ENCODE results near the gene ATP2C2. TPM values are rescaled to one million over a fixed set of nuclear protein-coding genes. Genes with fewer than 3 reads are reported as not detected.
"Not testable (repeated sequence)": the region's sequence is repeated elsewhere in the genome, so short reads cannot be mapped to it uniquely, and the experiment has no call there.

Gene ATP2C2
- total and polyA plus RNA-seq, 11 donors, result 0.17 TPM; not detected in 10

GRCh38 chr16:84414789-84415326 is 46.5 kb downstream of the ATP2C2 start:
- Histone ChIP-seq H3K27ac (no peak overlapping the region), H3K9me3 (no peaks in the 10 kb centered on the region), H3K4me1 (peaks cover 0 to 6% (median 0%) of the 10 kb centered on the region in 12 donors), H3K4me3 (no peak overlapping the region), H3K36me3 (no peaks in the 10 kb centered on the region), H3K27me3 (no peaks in the 10 kb centered on the region)
- intact Hi-C loops (cut with DNase I), result no loop called here
- peak in 1 of 5 donors; percentile 30 for DNase-seq
- TF ChIP-seq POLR2A (IDR thresholded peaks at IDR 0.05) (no peak), CTCF (IDR thresholded peaks at IDR 0.05) (no peak)
- WGBS, 4 donors, result 36 to 51% (median 48%) methylated on average over 11 to 12 of the region's 12 CpGs
- peak in 2 of 4 donors; percentile 11 to 34 for ATAC-seq

- H3K27me3 ChIP-seq, result no peaks in the 10 kb centered on the region
- ATAC-seq, result no peak
- no peak for TF ChIP-seq CTCF (IDR thresholded peaks at IDR 0.05)
- peaks cover 0 to 6% (median 0%) of the 10 kb centered on the region in 12 donors for H3K4me1 ChIP-seq
- intact Hi-C loops (cut with DNase I), result no loop called here
- whole genome bisulfite sequencing, 4 donors, result 75 to 84% (median 79%) methylated on average over 16 to 20 of the region's 20 CpGs
- DNase-seq, result no peak
- no peak overlapping the region for H3K27ac ChIP-seq
- no peaks in the 10 kb centered on the region for H3K36me3 ChIP-seq
- H3K4me3 ChIP-seq, result no peak overlapping the region
- no peaks in the 10 kb centered on the region for H3K9me3 ChIP-seq
Observed at GRCh38 chr16:84416407-84417321, 48.3 kb downstream of the ATP2C2 start.

- Histone ChIP-seq H3K4me3 (no peak overlapping the region), H3K4me1 (peaks cover 0 to 6% (median 0%) of the 10 kb centered on the region in 12 donors), H3K27me3 (no peaks in the 10 kb centered on the region), H3K9me3 (no peaks in the 10 kb centered on the region), H3K27ac (no peak overlapping the region), H3K36me3 (no peaks in the 10 kb centered on the region)
- TF ChIP-seq CTCF (IDR thresholded peaks at IDR 0.05), result no peak
- TF ChIP-seq POLR2A (IDR thresholded peaks at IDR 0.05), result no peak
- 88 to 92% (median 91%) methylated on average over 25 of the region's 25 CpGs for WGBS, 4 donors
- no peak for DNase-seq
- ATAC-seq, result no peak
- intact Hi-C loops (cut with DNase I), result no loop called here
Observed at GRCh38 chr16:84418056-84418849, 49.9 kb downstream of the ATP2C2 start.

GRCh38 chr16:84419730-84420129 is 51.4 kb downstream of the ATP2C2 start:
- Histone ChIP-seq H3K27ac (no peak overlapping the region), H3K27me3 (no peaks in the 10 kb centered on the region), H3K9me3 (no peaks in the 10 kb centered on the region), H3K36me3 (no peaks in the 10 kb centered on the region), H3K4me3 (no peak overlapping the region), H3K4me1 (peaks cover 0 to 6% (median 0%) of the 10 kb centered on the region in 12 donors)
- WGBS, 4 donors, result 81 to 90% (median 84%) methylated on average over 8 of the region's 8 CpGs
- no peak for TF ChIP-seq CTCF (IDR thresholded peaks at IDR 0.05)
- ATAC-seq (no peak), DNase-seq (no peak)
- intact Hi-C loops (cut with DNase I), result loop anchor here in 1 of 10 donors (5.0 kb wide), 1 partner anchor 87 kb away; no protein-coding TSS in a partner anchor

GRCh38 chr16:84420556-84420955 is 52.2 kb downstream of the ATP2C2 start:
- intact Hi-C loops (cut with DNase I), result loop anchor here in 1 of 10 donors (5.0 kb wide), 1 partner anchor 88 kb away; no protein-coding TSS in a partner anchor
- WGBS, 4 donors, result 82 to 90% (median 88%) methylated on average over 6 of the region's 6 CpGs
- H3K4me3 ChIP-seq, H3K27ac ChIP-seq, DNase-seq, H3K9me3 ChIP-seq, H3K4me1 ChIP-seq, H3K36me3 ChIP-seq, H3K27me3 ChIP-seq, ATAC-seq: not testable (repeated sequence)

All from heart left ventricle (tissue), 16 donors.